Fibroblast of lung (primary cell): Measurements from ENCODE around the gene IL36RN. TPM values are rescaled to one million over a fixed set of nuclear protein-coding genes. Genes with fewer than 3 reads are reported as not detected.
A peak's percentile ranks its signal among the peaks of the same experiment; 100 is the strongest.

Source experiments
- DNase-seq, 2 donors: peaks; one replicate each; pipeline versions ENCODE4 v3.0.0 to v3.0.0-alpha.2; 2010; ENCODE audit warnings: low read depth in 2 of 2
- H2AFZ ChIP-seq: 2 replicates; pipeline ENCODE4 v1.5.1; 2012; ENCODE audit warnings: low read length, control low read depth, inconsistent platforms
- H3K27ac ChIP-seq: 2 replicates; pipeline ENCODE4 v1.5.1; 2011; ENCODE audit warnings: low read length, control low read depth; ENCODE audit not compliant: insufficient read depth
- H3K27me3 ChIP-seq: 2 replicates; pipeline ENCODE4 v1.5.1; 2011; ENCODE audit warnings: mild to moderate bottlenecking, low read length; ENCODE audit not compliant: control insufficient read depth, insufficient read depth
- H3K36me3 ChIP-seq: 2 replicates; pipeline ENCODE4 v1.5.1; 2011; ENCODE audit warnings: low read length; ENCODE audit not compliant: control insufficient read depth, insufficient read depth
- H3K4me1 ChIP-seq: 2 replicates; pipeline ENCODE4 v1.5.1; 2011; ENCODE audit warnings: low read length; ENCODE audit not compliant: control insufficient read depth, insufficient read depth; ENCODE audit errors: extremely low read depth
- H3K4me2 ChIP-seq: 2 replicates; pipeline ENCODE4 v1.5.1; 2011; ENCODE audit warnings: low read length, control low read depth; ENCODE audit not compliant: insufficient read depth; ENCODE audit errors: extremely low read depth
- H3K4me3 ChIP-seq, 4 experiments: fragments of 200-600 bp in 1 of 4; sonication (generic) in 1 of 4; replicated peaks in 1 of 4; 2 replicates each; pipeline ENCODE4 v1.5.1; 2011 to 2016; ENCODE audit warnings: low read length in 4 of 4, low read depth in 3 of 4, mild to moderate bottlenecking in 3 of 4, control low read depth in 2 of 4, inconsistent platforms in 1 of 4, mixed read lengths in 1 of 4; ENCODE audit not compliant: insufficient read depth in 1 of 4; ENCODE audit errors: control extremely low read depth in 1 of 4
- H3K79me2 ChIP-seq: 2 replicates; pipeline ENCODE4 v1.5.1; 2012; ENCODE audit warnings: mild to moderate bottlenecking, low read length, inconsistent platforms; ENCODE audit not compliant: control insufficient read depth, insufficient read depth
- H3K9ac ChIP-seq: 2 replicates; pipeline ENCODE4 v1.5.1; 2011; ENCODE audit warnings: mild to moderate bottlenecking, low read length, control low read depth; ENCODE audit not compliant: insufficient read depth
- H3K9me3 ChIP-seq: 2 replicates; pipeline ENCODE4 v1.5.1; 2012; ENCODE audit warnings: low read depth, low read length; ENCODE audit not compliant: control insufficient read depth, insufficient read depth
- H4K20me1 ChIP-seq: 2 replicates; pipeline ENCODE4 v1.5.1; 2011; ENCODE audit warnings: low read length; ENCODE audit not compliant: control insufficient read depth, insufficient read depth; ENCODE audit errors: extremely low read depth
- EZH2 ChIP-seq: IDR thresholded peaks from 2 replicates; pipeline ENCODE4 v1.5.1; 2012; ENCODE audit warnings: low read length, control low read depth, mild to moderate bottlenecking; ENCODE audit errors: missing control alignments
- polyA plus RNA-seq, 2 donors: library from polyadenylated mRNA; depleted of rRNA in 1 of 2; stranded (reverse) in 1 of 2; unstranded in 1 of 2; fragments of >200 nt; gene quantifications; 2 replicates each; pipeline ENCODE4 v1.2.1, GENCODE V29; 2011 to 2012; ENCODE audit warnings: missing spikeins in 1 of 2
- total RNA-seq: library from RNA; depleted of rRNA; stranded (reverse); fragments of >200 nt; gene quantifications from 2 replicates; pipeline ENCODE4 v1.2.1, GENCODE V29; 2014
- TF ChIP-seq, protein P1 (sequence below), 2 donors: IDR thresholded peaks in 1 of 2; conservative IDR thresholded peaks in 1 of 2; 1 replicate in 1 of 2; 2 replicates in 1 of 2; pipeline ENCODE4 v1.5.1; 2011 to 2012; ENCODE audit warnings: low read length in 2 of 2, control low read depth in 1 of 2, inconsistent platforms in 1 of 2, low read depth in 1 of 2, mild to moderate bottlenecking in 1 of 2

Gene IL36RN
- total and polyA plus RNA-seq, 2 donors (not counting 1 experiment from before 2014, with no cell fraction given) = not detected

- Histone ChIP-seq H3K4me1 (no peaks in the 10 kb centered on the region), H3K9ac (no peak overlapping the region), H3K36me3 (no peaks in the 10 kb centered on the region), H3K4me2 (no peak overlapping the region), H2AFZ (no peak overlapping the region), H3K27ac (no peak overlapping the region), H4K20me1 (no peaks in the 10 kb centered on the region), H3K79me2 (no peaks in the 10 kb centered on the region), H3K27me3 (peaks cover 5% of the 10 kb centered on the region), H3K4me3 (no peak overlapping the region), H3K9me3 (no peaks in the 10 kb centered on the region)
- DNase-seq = peak in 1 of 2 donors; percentile 45
- TF ChIP-seq EZH2 = no peak
- TF ChIP-seq, protein P1, sequence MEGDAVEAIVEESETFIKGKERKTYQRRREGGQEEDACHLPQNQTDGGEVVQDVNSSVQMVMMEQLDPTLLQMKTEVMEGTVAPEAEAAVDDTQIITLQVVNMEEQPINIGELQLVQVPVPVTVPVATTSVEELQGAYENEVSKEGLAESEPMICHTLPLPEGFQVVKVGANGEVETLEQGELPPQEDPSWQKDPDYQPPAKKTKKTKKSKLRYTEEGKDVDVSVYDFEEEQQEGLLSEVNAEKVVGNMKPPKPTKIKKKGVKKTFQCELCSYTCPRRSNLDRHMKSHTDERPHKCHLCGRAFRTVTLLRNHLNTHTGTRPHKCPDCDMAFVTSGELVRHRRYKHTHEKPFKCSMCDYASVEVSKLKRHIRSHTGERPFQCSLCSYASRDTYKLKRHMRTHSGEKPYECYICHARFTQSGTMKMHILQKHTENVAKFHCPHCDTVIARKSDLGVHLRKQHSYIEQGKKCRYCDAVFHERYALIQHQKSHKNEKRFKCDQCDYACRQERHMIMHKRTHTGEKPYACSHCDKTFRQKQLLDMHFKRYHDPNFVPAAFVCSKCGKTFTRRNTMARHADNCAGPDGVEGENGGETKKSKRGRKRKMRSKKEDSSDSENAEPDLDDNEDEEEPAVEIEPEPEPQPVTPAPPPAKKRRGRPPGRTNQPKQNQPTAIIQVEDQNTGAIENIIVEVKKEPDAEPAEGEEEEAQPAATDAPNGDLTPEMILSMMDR (conservative IDR thresholded peaks at IDR 0.05 in 1 of 2, IDR thresholded peaks at IDR 0.05 in 1 of 2; ENCODE audit: low read depth in 1 of 2, low read length in 2 of 2) = no peak
Measured at GRCh38 chr2:113077921-113078320, 18.9 kb downstream of the IL36RN start.

GRCh38 chr2:113078350-113078839, 19.4 kb downstream of the IL36RN start:
- peak in 1 of 2 donors; percentile 67 for DNase-seq
- no peaks in the 10 kb centered on the region for H4K20me1 ChIP-seq
- H2AFZ ChIP-seq = no peak overlapping the region
- no peaks in the 10 kb centered on the region for H3K9me3 ChIP-seq
- H3K79me2 ChIP-seq = no peaks in the 10 kb centered on the region
- H3K4me3 ChIP-seq = no peak overlapping the region
- no peaks in the 10 kb centered on the region for H3K36me3 ChIP-seq
- no peak overlapping the region for H3K9ac ChIP-seq
- H3K4me2 ChIP-seq = no peak overlapping the region
- H3K27ac ChIP-seq = no peak overlapping the region
- TF ChIP-seq, protein P1 (conservative IDR thresholded peaks at IDR 0.05 in 1 of 2, IDR thresholded peaks at IDR 0.05 in 1 of 2; ENCODE audit: low read depth in 1 of 2, low read length in 2 of 2) = no peak
- no peak for TF ChIP-seq EZH2
- no peaks in the 10 kb centered on the region for H3K4me1 ChIP-seq
- H3K27me3 ChIP-seq = peaks cover 7% of the 10 kb centered on the region

- no peak overlapping the region for H2AFZ ChIP-seq
- H3K27ac ChIP-seq = no peak overlapping the region
- no peak overlapping the region for H3K4me3 ChIP-seq
- DNase-seq = peak in 1 of 2 donors; percentile 42
- H3K4me1 ChIP-seq = no peaks in the 10 kb centered on the region
- H3K27me3 ChIP-seq = peaks cover 9% of the 10 kb centered on the region
- H3K9me3 ChIP-seq = no peaks in the 10 kb centered on the region
- H3K36me3 ChIP-seq = no peaks in the 10 kb centered on the region
- H4K20me1 ChIP-seq = no peaks in the 10 kb centered on the region
- H3K79me2 ChIP-seq = no peaks in the 10 kb centered on the region
- no peak overlapping the region for H3K9ac ChIP-seq
- TF ChIP-seq, protein P1 (conservative IDR thresholded peaks at IDR 0.05 in 1 of 2, IDR thresholded peaks at IDR 0.05 in 1 of 2; ENCODE audit: low read depth in 1 of 2, low read length in 2 of 2) = no peak
- no peak for TF ChIP-seq EZH2
- no peak overlapping the region for H3K4me2 ChIP-seq
Measured at GRCh38 chr2:113079131-113079530, 20.1 kb downstream of the IL36RN start.
